ENCODE measurements around the gene CFAP97D2.
"Not testable (repeated sequence)": the region's sequence is repeated elsewhere in the genome, so short reads cannot be mapped to it uniquely, and the experiment has no call there.

The CFAP97D2 gene

DNA sequence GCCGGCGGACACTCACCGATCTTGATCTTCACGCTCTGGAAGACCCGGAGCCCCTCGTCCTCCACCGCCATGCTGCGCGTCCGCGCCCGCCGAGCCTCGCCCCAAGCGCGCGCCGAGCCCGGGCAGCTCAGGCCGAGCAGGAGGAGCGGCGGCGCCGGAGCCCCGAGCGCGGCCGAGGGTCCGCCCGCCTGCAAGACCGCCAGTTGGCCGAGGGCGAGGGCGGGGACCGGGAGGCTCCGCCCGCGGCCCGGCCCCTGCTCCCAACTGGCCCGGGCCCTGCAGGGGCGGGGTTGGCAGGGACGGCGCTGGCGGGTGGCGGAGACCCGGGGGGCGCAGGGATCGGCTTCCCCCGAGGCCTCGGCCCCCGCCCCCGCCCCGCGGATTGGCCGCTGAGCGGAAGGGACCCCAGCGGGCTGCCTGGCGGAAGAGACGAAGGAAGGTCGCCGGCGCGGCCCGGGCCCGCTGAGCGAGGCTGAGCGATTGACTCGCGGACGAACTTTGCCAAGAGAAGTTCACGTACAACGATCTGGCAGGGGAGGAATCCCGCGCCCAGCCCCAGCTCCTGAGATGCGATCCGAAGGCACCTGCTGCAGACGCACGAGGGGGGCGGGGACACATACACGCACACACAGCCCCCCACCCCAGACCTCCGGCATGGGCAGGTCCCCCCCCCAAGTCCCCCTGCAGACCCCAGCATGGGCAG is 46.5 kb upstream of the CFAP97D2 start, which contains the start of gene RASA3:
Gene RASA3 (minus strand): TSS at position 205 of the 703 bp plus-strand sequence. CDS start 134 bp downstream, at position 71.
- DNase-seq (ENCODE audit: low spot score): peak; percentile 96
- in situ Hi-C loops (cut with MboI; ENCODE audit: low sequenced_read_pairs, unreplicated experiment): no loop called here
- TF ChIP-seq CTCF (IDR thresholded peaks at IDR 0.05; ENCODE audit: borderline replicate concordance, control extremely low read depth, extremely low read depth, insufficient read depth, missing control alignments): no peak

GRCh38 chr13:114133126-114133525 is 45.9 kb upstream of the CFAP97D2 start:
- in situ Hi-C loops (cut with MboI; ENCODE audit: low sequenced_read_pairs, unreplicated experiment); DNase-seq (ENCODE audit: low spot score): not testable (repeated sequence)

DNA sequence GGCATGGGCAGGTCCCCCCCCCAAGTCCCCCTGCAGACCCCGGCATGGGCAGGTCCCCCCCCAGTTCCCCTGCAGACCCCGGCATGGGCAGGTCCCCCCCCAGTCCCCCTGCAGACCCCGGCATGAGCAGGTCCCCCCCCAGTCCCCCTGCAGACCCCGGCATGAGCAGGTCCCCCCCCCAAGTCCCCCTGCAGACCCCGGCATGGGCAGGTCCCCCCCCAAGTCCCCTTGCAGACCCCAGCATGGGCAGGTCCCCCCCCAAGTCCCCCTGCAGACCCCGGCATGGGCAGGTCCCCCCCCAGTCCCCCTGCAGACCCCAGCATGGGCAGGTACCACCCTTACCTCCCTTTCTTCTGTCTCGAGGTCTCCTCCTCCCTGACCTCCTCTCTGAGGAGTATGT is 45.5 kb upstream of the CFAP97D2 start:
- DNase-seq (ENCODE audit: low spot score); in situ Hi-C loops (cut with MboI; ENCODE audit: low sequenced_read_pairs, unreplicated experiment): not testable (repeated sequence)

DNA sequence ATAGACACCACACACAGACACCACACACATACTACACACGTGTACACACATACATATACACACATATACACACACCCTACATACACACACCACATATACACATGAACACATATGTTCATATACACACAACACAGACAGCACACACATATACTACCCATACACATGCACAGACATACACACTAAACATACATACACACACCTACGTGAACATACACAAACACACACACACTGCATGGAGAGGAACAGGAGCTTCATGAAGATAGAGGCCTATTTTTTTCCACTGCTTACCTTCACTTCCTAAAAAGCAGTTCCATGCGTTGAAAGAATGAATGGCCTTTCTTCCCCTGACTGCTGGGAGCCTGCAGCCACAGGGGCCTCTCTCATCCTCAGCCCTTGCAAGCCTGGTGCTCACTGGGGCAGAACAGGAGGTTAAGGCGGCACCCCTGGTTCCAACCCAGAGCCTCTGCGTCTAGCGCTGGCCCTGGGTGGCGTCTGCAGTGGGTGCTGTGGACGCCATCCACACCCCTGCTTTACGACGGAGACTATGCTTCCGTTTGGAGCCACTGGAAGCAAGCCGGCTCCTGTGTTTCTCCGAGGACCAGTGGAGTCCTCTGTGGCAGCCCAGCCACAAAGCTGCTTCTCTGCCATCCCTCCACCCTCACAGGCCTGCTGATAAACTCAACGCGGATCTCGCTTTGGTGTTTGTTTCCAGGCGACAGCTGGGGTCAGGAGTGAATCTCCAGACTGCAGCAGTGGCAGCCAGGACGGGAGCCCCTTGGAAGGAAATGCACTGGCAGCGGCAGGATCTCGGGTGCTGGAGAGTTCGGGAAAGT is 44.7 kb upstream of the CFAP97D2 start:
- in situ Hi-C loops (cut with MboI; ENCODE audit: low sequenced_read_pairs, unreplicated experiment): no loop called here
- no peak for TF ChIP-seq CTCF (IDR thresholded peaks at IDR 0.05; ENCODE audit: borderline replicate concordance, control extremely low read depth, extremely low read depth, insufficient read depth, missing control alignments)
- no peak for DNase-seq (ENCODE audit: low spot score)

DNA sequence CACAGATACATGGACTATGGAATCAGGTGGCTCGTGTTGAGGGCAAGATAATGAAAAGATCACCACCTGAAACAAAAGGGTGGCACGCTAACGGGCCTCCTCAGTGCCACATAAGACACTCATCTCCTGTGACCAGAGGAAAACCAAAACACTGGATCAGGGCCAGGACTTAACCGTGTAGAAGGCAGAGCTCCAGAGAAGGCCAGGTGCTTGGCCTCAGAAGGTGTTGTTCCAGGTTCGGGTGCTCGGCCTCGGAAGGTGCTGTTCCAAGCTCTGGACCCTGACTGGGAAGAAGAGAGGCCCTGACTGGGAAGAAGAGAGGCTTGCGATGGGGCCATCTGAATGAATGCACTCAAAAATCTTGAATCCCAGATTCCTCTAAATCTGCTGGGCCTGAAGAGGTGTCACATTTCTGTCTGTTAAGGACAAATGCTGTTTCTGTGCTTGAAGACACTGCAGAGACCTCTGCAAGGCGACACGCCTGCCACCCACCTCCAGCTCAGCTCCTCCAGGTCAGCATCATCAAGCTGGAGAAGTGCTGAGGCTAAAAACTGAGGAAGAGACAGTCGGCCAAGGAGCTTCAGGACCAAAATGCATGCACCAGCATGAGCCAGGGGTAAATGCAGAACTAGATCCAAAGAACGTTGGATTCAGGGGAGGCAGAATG is 44.0 kb upstream of the CFAP97D2 start:
- in situ Hi-C loops (cut with MboI; ENCODE audit: low sequenced_read_pairs, unreplicated experiment): no loop called here
- TF ChIP-seq CTCF (IDR thresholded peaks at IDR 0.05; ENCODE audit: borderline replicate concordance, control extremely low read depth, extremely low read depth, insufficient read depth, missing control alignments): no peak
- DNase-seq (ENCODE audit: low spot score): no peak

DNA sequence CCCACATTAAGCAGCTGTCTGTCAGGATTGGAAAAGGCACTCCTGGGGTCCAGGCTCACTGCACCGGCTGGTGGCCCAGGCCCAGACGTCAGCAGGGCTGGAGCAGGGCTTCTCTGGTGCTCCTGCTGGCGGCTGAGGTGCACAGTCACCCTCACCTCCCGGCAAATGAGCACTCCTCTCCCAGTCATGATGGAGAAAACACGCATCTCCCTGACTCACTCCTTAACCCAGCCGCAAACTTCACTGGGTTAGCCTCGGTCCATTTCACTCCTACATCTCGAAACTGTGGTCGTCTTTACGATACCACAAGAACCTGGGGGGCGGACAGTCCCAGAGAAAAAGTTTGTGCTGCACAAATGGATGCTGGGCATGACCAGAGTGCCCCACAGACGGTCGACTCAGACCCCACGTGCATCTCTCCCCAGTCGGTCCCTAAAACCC is 43.3 kb upstream of the CFAP97D2 start:
- no peak for TF ChIP-seq CTCF (IDR thresholded peaks at IDR 0.05; ENCODE audit: borderline replicate concordance, control extremely low read depth, extremely low read depth, insufficient read depth, missing control alignments)
- in situ Hi-C loops (cut with MboI; ENCODE audit: low sequenced_read_pairs, unreplicated experiment): no loop called here
- no peak for DNase-seq (ENCODE audit: low spot score)

DNA sequence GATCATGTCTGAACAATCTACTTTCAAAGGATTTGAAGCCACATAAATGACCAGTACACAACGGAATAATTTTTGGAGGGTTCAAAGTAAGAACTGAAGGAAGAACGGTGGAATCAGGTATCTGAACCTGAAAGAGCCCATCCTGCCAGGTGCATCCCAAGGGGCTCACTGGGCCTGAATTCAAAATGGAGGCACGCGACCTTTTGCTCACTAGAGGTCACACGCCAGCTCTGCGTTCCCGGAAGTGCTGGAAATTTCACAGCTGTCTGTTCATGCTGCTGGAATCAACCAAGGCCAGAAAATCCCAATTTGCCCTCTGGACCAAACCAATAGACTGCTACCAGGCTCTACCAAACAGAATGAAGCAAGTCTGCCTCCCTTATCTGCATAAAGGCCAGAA is 42.5 kb upstream of the CFAP97D2 start:
- TF ChIP-seq CTCF (IDR thresholded peaks at IDR 0.05; ENCODE audit: borderline replicate concordance, control extremely low read depth, extremely low read depth, insufficient read depth, missing control alignments): no peak
- DNase-seq (ENCODE audit: low spot score): no peak
- in situ Hi-C loops (cut with MboI; ENCODE audit: low sequenced_read_pairs, unreplicated experiment): no loop called here
